HEK293 (cell line): Measurements from ENCODE around the gene GNB3.

Source experiments
- CTCF ChIA-PET: fragments of 350-600 bp; formaldehyde crosslinking; extraction: SDS; loops from one replicate; lab custom pipeline; 2021; ENCODE audit warnings: antibody characterized with exemption; lab: Yijun Ruan, JAX
- POLR2A ChIA-PET: fragments of 300-600 bp; formaldehyde crosslinking; extraction: SDS; loops from one replicate; lab custom pipeline; 2020; ENCODE audit warnings: antibody characterized with exemption, inconsistent platforms; lab: Yijun Ruan, JAX
- H3K27ac ChIP-seq: fragments of 200-500 bp; sonication (Bioruptor generic); 2 replicates; pipeline ENCODE4 v1.5.1; 2014; ENCODE audit warnings: low read depth, low read length, control low read depth, inconsistent platforms; ENCODE audit errors: extremely low read depth
- H3K36me3 ChIP-seq, 2 experiments: fragments of 200-500 bp in 1 of 2; sonication (Bioruptor generic) in 1 of 2; 1 replicate in 1 of 2; 2 replicates in 1 of 2; pipeline ENCODE4 v1.5.1; 2014 to 2017; ENCODE audit warnings: inconsistent platforms in 2 of 2, low read length in 2 of 2; ENCODE audit not compliant: control insufficient read depth in 2 of 2, insufficient read depth in 1 of 2
- H3K4me1 ChIP-seq: fragments of 200-500 bp; sonication (Bioruptor generic); 2 replicates; pipeline ENCODE4 v1.5.1; 2014; ENCODE audit warnings: mild to moderate bottlenecking, low read length, inconsistent platforms; ENCODE audit not compliant: control insufficient read depth, insufficient read depth
- H3K4me3 ChIP-seq: 2 replicates; pipeline ENCODE4 v1.5.1; 2011; ENCODE audit warnings: low read depth, mild to moderate bottlenecking, control low read depth, low read length, moderate library complexity
- H3K9me3 ChIP-seq: fragments of 200-500 bp; sonication (Bioruptor generic); 2 replicates; pipeline ENCODE4 v1.5.1; 2014; ENCODE audit warnings: low read depth, low read length, inconsistent platforms; ENCODE audit not compliant: control insufficient read depth, insufficient read depth
- BCL11B ChIP-seq: fragments of 450-650 bp; formaldehyde crosslinking; IDR thresholded peaks from 2 replicates; pipeline ENCODE4 v1.5.1; 2016; ENCODE audit warnings: low read depth, missing biosample characterization, missing genetic modification characterization
- IKZF3 ChIP-seq: fragments of 450-650 bp; IDR thresholded peaks from 2 replicates; pipeline ENCODE4 v1.5.0; 2018; ENCODE audit warnings: missing biosample characterization, mild to moderate bottlenecking, missing genetic modification characterization, moderate library complexity
- KLF1 ChIP-seq: fragments of 450-650 bp; formaldehyde crosslinking; IDR thresholded peaks from 2 replicates; pipeline ENCODE4 v1.5.1; 2016; ENCODE audit warnings: missing biosample characterization, missing genetic modification characterization
- KLF8 ChIP-seq: fragments of 450-650 bp; formaldehyde crosslinking; IDR thresholded peaks from 2 replicates; pipeline ENCODE4 v1.5.1; 2016; ENCODE audit warnings: missing biosample characterization, missing genetic modification characterization
- OVOL3 ChIP-seq: fragments of 450-650 bp; formaldehyde crosslinking; IDR thresholded peaks from 2 replicates; pipeline ENCODE4 v1.5.1; 2016; ENCODE audit warnings: missing biosample characterization, missing genetic modification characterization
- SCRT1 ChIP-seq: fragments of 450-650 bp; formaldehyde crosslinking; IDR thresholded peaks from 2 replicates; pipeline ENCODE4 v1.5.1; 2016; ENCODE audit warnings: missing biosample characterization, missing genetic modification characterization, borderline replicate concordance
- ZBTB17 ChIP-seq: fragments of 450-650 bp; formaldehyde crosslinking; IDR thresholded peaks from 2 replicates; pipeline ENCODE4 v1.5.1; 2016; ENCODE audit warnings: missing biosample characterization, missing genetic modification characterization
- ZNF114 ChIP-seq: fragments of 450-650 bp; formaldehyde crosslinking; IDR thresholded peaks from 2 replicates; pipeline ENCODE4 v1.5.0; 2017; ENCODE audit warnings: missing biosample characterization, missing genetic modification characterization
- ZNF138 ChIP-seq: fragments of 450-650 bp; formaldehyde crosslinking; IDR thresholded peaks from 2 replicates; pipeline ENCODE4 v1.5.1; 2016; ENCODE audit warnings: missing biosample characterization, missing genetic modification characterization, borderline replicate concordance
- ZNF174 ChIP-seq: fragments of 450-650 bp; formaldehyde crosslinking; IDR thresholded peaks from 2 replicates; pipeline ENCODE4 v1.5.0; 2017; ENCODE audit warnings: missing biosample characterization, mild to moderate bottlenecking, missing genetic modification characterization
- ZNF2 ChIP-seq: fragments of 450-650 bp; formaldehyde crosslinking; IDR thresholded peaks from 2 replicates; pipeline ENCODE4 v1.5.1; 2016; ENCODE audit warnings: missing biosample characterization, missing genetic modification characterization
- ZNF223 ChIP-seq: fragments of 450-650 bp; formaldehyde crosslinking; IDR thresholded peaks from 2 replicates; pipeline ENCODE4 v1.5.1; 2016; ENCODE audit warnings: missing biosample characterization, missing genetic modification characterization
- ZNF391 ChIP-seq: fragments of 450-650 bp; formaldehyde crosslinking; IDR thresholded peaks from 2 replicates; pipeline ENCODE4 v1.5.1; 2016; ENCODE audit warnings: low read depth, missing biosample characterization, missing genetic modification characterization, borderline replicate concordance
- ZNF404 ChIP-seq: fragments of 450-650 bp; formaldehyde crosslinking; IDR thresholded peaks from 2 replicates; pipeline ENCODE4 v1.5.1; 2017; ENCODE audit warnings: missing biosample characterization, missing genetic modification characterization
- ZNF561 ChIP-seq: fragments of 450-650 bp; IDR thresholded peaks from 2 replicates; pipeline ENCODE4 v1.5.1; 2018; ENCODE audit warnings: missing biosample characterization, missing genetic modification characterization, borderline replicate concordance
- ZNF701 ChIP-seq: fragments of 450-650 bp; formaldehyde crosslinking; IDR thresholded peaks from 2 replicates; pipeline ENCODE4 v1.5.1; 2016; ENCODE audit warnings: missing biosample characterization, missing genetic modification characterization
- TF ChIP-seq, protein P1 (sequence below): fragments of 450-650 bp; formaldehyde crosslinking; IDR thresholded peaks from 2 replicates; pipeline ENCODE4 v1.5.1; 2016; ENCODE audit warnings: missing biosample characterization, missing genetic modification characterization
- TF ChIP-seq, protein P2 (sequence below): fragments of 450-650 bp; IDR thresholded peaks from 2 replicates; pipeline ENCODE4 v1.5.1; 2018; ENCODE audit warnings: missing biosample characterization, missing genetic modification characterization
- TF ChIP-seq, protein P3 (sequence below): IDR thresholded peaks from 2 replicates; pipeline ENCODE4 v1.6.1; 2011; ENCODE audit warnings: mild to moderate bottlenecking, low read depth, low read length, borderline replicate concordance
- TF ChIP-seq, protein P4 (sequence below): fragments of 450-650 bp; formaldehyde crosslinking; IDR thresholded peaks from 2 replicates; pipeline ENCODE4 v1.5.1; 2016; ENCODE audit warnings: missing biosample characterization, missing genetic modification characterization
- TF ChIP-seq, protein P5 (sequence below): fragments of 450-650 bp; formaldehyde crosslinking; optimal IDR thresholded peaks from 2 replicates; pipeline ENCODE3; 2016; ENCODE audit warnings: missing biosample characterization, mild to moderate bottlenecking, missing genetic modification characterization

The GNB3 gene

DNA sequence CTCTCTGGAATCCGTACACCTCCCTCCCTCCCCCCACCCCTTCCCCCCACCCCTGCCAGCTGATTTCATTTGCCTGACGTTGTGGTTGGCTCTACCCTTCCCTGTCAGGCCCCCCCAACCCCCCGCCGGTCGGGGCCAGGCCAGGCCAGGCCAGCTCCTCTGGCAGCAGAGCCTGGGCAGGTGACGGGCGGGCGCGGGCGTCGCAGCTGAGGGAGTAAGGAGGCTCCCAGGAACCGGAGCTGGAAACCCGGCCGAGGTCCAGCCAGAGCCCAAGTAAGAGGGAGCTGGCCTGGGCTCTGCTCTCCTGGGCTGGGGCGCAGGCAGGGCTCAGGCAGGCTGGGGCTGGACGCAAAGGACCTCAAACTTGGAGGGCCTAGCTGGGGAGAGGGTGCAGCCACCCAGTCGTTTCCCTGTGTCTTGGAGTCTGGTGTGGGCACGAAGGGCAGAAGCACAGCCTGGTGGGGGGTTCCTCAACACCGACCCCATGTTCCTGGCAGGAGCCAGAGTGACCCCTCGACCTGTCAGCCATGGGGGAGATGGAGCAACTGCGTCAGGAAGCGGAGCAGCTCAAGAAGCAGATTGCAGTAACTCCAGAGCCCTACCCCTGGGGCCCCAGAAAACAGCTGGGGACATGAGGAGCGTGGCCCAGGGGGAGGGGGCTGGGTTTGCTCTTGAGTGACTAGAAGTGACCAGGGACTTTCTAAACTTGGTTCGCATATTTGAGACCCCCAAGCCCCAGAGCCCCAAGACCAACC lies at the start of gene GNB3:
Gene GNB3 (plus strand): TSS at position 165 of the 755 bp plus-strand sequence. CDS start 363 bp downstream, at position 528.
- Histone ChIP-seq H3K4me3 (no peak within 1 kb of the TSS), H3K9me3 (no peaks in the 10 kb centered on the region), H3K36me3 (peaks cover 9 to 92% of the 10 kb centered on the region in 2 experiments; a peak in 2 of 3 replicates), H3K27ac (no peak within 1 kb of the TSS), H3K4me1 (no peaks in the 10 kb centered on the region)
- ChIA-PET CTCF (interaction anchor here (0.6 to 2.0 kb wide), 4 partner anchors 7 to 16 kb away, joined by 3 to 9 read pairs (median 4); partner anchors contain the start of gene USP5), POLR2A (interaction anchor here (0.5 to 6.5 kb wide), 8 partner anchors 8 to 88 kb away, joined by 3 to 62 read pairs (median 6); partner anchors contain the start of genes CDCA3, MLF2, PTMS and SPSB2)
- TF ChIP-seq IKZF3 (tag by site-specific recombination) (no peak), ZNF404 (tag by site-specific recombination) (no peak), ZNF391 (tag by site-specific recombination) (no peak), ZNF138 (no peak)

DNA sequence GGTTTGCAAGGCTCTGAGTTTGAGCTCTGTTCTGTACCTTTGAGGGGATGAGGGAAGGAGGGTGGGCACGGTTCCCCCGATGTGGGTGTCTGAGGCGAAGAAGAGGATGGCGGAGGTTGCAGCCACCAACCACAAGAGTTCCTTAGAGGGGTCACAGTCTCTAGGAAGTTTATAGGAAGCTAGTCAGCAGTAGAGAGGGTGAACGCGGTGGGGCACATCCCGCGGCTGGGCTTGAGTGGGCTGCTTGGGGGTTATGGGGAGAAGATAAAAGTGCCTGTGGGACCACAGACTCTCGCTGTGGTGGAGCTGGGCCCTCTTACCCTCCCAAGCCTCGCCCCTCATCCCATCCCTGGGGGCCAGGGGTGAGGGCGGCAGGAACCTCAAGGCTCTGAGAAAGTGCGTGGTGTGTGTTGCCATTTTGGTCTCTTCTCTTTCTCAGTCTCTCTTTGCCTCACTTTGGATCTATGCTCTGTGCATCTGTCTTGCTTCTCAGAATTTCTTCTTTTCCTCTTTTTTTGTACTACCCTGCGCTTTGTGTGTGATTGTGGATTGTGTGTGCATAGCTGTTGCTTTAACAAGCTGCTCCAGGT lies 48.7 kb upstream of the GNB3 start:
- H3K4me3 ChIP-seq = no peak overlapping the region

DNA sequence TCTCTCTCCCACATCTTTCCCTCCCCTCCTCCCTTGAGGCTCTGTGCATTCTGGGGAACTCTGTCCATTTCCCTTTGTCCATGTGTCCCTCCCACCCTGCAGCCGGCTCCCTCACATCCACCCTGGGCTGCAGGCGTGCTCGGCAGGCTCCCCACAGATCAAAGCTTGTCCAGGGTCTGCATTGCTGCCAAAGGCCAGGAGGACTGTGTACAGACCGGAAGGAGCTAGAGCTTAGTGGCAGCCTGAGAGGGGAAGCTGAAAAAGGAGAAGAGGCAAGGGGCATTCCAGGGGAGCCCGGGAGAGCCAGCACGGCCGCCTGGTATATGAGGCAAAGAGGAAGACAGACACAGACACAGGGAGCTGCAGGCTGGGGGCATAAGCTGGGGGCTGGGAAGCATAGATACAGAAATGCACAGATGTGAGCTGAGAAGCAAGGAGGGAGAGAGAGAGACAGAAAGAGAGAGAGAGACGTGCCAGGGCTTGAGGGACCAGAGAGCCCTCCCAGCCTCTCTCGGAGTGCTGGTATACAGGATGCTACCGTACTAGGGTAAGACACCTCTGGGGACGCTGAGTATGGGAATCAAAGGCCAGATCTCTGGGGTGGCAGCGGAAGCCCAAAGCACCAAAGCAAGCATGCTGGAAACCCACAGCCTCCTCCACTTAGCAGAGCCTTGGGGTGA lies 48.1 kb upstream of the GNB3 start:
- no peaks in the 10 kb centered on the region for H3K36me3 ChIP-seq
- H3K27ac ChIP-seq = no peak overlapping the region
- H3K9me3 ChIP-seq = no peaks in the 10 kb centered on the region
- no peak for TF ChIP-seq BCL11B (tag by site-specific recombination)
- TF ChIP-seq ZNF701 (tag by site-specific recombination) = no peak
- no peak for TF ChIP-seq OVOL3 (tag by site-specific recombination)
- no peak for TF ChIP-seq KLF1
- TF ChIP-seq ZBTB17 (tag by site-specific recombination) = no peak
- no peak for TF ChIP-seq ZNF174 (tag by site-specific recombination)
- TF ChIP-seq KLF8 (tag by site-specific recombination) = no peak
- TF ChIP-seq, protein P1, sequence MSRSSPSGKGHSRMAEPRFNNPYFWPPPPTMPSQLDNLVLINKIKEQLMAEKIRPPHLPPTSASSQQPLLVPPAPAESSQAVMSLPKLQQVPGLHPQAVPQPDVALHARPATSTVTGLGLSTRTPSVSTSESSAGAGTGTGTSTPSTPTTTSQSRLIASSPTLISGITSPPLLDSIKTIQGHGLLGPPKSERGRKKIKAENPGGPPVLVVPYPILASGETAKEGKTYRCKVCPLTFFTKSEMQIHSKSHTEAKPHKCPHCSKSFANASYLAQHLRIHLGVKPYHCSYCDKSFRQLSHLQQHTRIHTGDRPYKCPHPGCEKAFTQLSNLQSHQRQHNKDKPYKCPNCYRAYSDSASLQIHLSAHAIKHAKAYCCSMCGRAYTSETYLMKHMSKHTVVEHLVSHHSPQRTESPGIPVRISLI (tag by site-specific recombination) = no peak
- TF ChIP-seq ZNF2 (tag by site-specific recombination) = no peak
- H3K4me3 ChIP-seq = no peak overlapping the region
- POLR2A ChIA-PET = no interaction called here
- H3K4me1 ChIP-seq = no peaks in the 10 kb centered on the region
- CTCF ChIA-PET = interaction anchor here (0.8 to 1.6 kb wide), 6 partner anchors 14 to 40 kb away, joined by 3 to 10 read pairs (median 4); partner anchors contain the start of genes MLF2 and PTMS

More for the DNA sequence above, 48.7 kb upstream of the GNB3 start:
- CTCF ChIA-PET = interaction anchor here (0.9 to 1.5 kb wide), 4 partner anchors 13 to 38 kb away, joined by 3 to 10 read pairs (median 6); partner anchors contain the start of gene PTMS
- H3K27ac ChIP-seq = no peak overlapping the region
- no peaks in the 10 kb centered on the region for H3K9me3 ChIP-seq
- H3K36me3 ChIP-seq = no peaks in the 10 kb centered on the region
- POLR2A ChIA-PET = no interaction called here
- no peaks in the 10 kb centered on the region for H3K4me1 ChIP-seq
- TF ChIP-seq, protein P2, sequence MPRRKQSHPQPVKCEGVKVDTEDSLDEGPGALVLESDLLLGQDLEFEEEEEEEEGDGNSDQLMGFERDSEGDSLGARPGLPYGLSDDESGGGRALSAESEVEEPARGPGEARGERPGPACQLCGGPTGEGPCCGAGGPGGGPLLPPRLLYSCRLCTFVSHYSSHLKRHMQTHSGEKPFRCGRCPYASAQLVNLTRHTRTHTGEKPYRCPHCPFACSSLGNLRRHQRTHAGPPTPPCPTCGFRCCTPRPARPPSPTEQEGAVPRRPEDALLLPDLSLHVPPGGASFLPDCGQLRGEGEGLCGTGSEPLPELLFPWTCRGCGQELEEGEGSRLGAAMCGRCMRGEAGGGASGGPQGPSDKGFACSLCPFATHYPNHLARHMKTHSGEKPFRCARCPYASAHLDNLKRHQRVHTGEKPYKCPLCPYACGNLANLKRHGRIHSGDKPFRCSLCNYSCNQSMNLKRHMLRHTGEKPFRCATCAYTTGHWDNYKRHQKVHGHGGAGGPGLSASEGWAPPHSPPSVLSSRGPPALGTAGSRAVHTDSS (tag by site-specific recombination) = no peak
- TF ChIP-seq, protein P3, sequence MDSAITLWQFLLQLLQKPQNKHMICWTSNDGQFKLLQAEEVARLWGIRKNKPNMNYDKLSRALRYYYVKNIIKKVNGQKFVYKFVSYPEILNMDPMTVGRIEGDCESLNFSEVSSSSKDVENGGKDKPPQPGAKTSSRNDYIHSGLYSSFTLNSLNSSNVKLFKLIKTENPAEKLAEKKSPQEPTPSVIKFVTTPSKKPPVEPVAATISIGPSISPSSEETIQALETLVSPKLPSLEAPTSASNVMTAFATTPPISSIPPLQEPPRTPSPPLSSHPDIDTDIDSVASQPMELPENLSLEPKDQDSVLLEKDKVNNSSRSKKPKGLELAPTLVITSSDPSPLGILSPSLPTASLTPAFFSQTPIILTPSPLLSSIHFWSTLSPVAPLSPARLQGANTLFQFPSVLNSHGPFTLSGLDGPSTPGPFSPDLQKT = no peak
- TF ChIP-seq ZNF114 (tag by site-specific recombination) (no peak), ZNF223 (tag by site-specific recombination) (no peak), SCRT1 (tag by site-specific recombination) (no peak), ZNF561 (tag by site-specific recombination) (no peak)
- TF ChIP-seq, protein P4, sequence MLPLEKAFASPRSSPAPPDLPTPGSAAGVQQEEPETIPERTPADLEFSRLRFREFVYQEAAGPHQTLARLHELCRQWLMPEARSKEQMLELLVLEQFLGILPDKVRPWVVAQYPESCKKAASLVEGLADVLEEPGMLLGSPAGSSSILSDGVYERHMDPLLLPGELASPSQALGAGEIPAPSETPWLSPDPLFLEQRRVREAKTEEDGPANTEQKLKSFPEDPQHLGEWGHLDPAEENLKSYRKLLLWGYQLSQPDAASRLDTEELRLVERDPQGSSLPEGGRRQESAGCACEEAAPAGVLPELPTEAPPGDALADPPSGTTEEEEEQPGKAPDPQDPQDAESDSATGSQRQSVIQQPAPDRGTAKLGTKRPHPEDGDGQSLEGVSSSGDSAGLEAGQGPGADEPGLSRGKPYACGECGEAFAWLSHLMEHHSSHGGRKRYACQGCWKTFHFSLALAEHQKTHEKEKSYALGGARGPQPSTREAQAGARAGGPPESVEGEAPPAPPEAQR (tag by site-specific recombination) = no peak
- TF ChIP-seq, protein P5, sequence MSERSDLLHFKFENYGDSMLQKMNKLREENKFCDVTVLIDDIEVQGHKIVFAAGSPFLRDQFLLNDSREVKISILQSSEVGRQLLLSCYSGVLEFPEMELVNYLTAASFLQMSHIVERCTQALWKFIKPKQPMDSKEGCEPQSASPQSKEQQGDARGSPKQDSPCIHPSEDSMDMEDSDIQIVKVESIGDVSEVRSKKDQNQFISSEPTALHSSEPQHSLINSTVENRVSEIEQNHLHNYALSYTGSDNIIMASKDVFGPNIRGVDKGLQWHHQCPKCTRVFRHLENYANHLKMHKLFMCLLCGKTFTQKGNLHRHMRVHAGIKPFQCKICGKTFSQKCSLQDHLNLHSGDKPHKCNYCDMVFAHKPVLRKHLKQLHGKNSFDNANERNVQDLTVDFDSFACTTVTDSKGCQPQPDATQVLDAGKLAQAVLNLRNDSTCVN = no peak
